ENCODE data around the gene POMC.
"Not testable (repeated sequence)": the region's sequence is repeated elsewhere in the genome, so short reads cannot be mapped to it uniquely, and the experiment has no call there.

Gene POMC

GRCh38 chr2:25176541-25177181 is 8.3 kb upstream of the POMC start:
- DNase-seq (ENCODE audit: low spot score), result no peak

DNA sequence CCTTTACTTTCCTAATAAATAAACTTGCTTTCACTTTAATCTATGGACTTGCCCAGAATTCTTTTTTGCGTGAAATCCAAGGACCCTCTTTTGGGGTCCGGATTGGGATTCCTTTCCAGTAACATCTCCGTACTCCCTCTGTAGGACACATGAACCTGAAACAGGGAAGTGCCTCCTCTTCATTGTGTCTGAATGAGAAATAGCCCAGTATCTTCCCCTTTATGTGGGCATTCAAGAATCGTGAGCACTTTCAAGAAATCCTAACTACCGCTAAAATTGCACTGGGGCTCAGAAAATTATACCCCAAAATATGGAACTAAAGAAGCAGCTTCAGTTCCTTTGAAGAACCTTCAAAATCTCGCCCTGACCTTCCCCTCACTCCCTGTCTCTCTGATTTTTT is 7.8 kb upstream of the POMC start:
- no peak for DNase-seq (ENCODE audit: low spot score)

DNA sequence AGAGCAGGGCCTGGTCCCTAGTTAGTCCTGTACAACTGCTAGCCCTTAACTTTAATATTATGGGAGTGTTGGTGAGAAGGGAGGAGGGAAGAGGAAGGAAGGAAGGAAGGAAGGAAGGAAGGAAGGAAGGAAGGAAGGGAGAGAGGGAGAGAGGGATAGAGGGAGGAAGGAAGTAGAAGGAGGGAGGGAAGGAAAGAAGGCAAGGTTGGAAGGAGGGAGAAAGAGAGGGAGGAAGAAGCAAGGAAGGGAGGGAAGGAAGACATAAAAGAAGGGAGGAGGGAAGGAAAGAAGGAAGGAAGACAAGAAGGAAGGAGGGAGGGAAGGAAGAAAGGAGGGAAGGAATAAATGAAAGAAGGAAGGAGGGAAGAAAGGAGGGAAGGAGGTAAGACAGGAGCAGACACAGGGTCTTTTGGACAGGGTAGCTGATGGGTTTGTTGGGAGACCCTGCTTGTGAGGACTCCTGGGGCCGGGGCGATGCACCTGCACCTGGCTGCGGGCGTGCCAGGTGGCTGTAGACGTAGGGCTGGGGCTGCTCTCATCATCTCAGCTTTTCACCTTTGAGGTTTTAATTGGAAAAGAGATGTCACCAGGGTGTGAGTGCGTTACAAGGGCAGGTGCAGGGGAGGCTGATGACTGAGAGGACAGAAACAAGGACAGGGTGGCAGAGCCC is 5.9 kb upstream of the POMC start:
- no peak for DNase-seq (ENCODE audit: low spot score)

- DNase-seq (ENCODE audit: low spot score), result no peak
These were observed 5.3 kb upstream of the POMC start for GRCh38 chr2:25173719-25174118.

- no peak for DNase-seq (ENCODE audit: low spot score)
These were observed 2.5 kb upstream of the POMC start for GRCh38 chr2:25170888-25171287.

DNA sequence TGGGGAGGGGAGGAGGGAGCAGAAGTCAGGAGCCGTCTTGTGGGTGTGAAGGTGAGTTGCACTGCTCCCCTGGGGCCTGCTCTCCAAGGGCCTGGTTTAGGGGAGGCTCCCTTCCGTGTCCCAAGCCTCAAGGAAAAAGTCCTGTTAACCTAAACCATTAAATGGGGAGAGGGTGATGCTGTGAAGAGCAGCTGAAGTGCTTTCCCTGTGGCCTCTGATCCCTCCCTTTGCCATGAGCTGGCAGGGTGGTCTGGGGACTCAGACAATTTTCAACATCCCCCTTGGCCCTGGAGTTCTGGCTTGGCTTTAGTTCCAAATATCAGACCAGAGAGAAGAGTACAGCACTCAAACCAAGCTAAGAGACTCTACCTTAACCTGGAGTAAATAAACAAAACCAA is 692 bp upstream of the POMC start:
- no peak for DNase-seq (ENCODE audit: low spot score)

GRCh38 chr2:25165992-25166875 is 2.1 kb downstream of the POMC start:
- DNase-seq (ENCODE audit: low spot score), result no peak

- DNase-seq (ENCODE audit: low spot score), result no peak
These were observed 3.8 kb downstream of the POMC start for GRCh38 chr2:25164561-25164960.

- not testable (repeated sequence) for DNase-seq (ENCODE audit: low spot score)
These were observed 6.3 kb downstream of the POMC start for GRCh38 chr2:25162061-25162460.

- peak; percentile 78 for DNase-seq (ENCODE audit: low spot score)
These were observed 7.2 kb downstream of the POMC start for GRCh38 chr2:25161055-25161781.

- DNase-seq (ENCODE audit: low spot score), result no peak
These were observed 8.0 kb downstream of the POMC start for GRCh38 chr2:25160376-25160775.

DNA sequence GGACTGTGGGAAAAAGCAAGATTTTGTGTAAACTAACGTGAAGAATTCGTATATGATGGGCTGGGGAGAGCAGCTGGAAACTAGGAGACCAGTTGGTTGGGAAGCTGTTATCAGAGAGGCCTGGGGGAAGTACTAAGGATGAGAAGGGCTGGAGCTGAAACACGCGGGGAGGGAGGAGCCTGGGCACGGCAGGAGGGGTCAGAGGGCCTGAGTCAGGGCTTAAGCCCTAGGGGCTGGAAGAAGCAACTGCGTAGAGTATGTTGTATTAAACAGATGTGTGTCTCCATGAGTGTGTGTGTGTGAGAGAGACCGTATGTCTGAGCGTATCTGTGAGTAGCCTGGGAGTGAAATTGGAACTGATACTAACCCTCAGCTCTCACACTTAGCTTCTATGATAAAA is 8.4 kb downstream of the POMC start:
- no peak for DNase-seq (ENCODE audit: low spot score)

GRCh38 chr2:25158096-25158852 is 10.1 kb downstream of the POMC start:
- no peak for DNase-seq (ENCODE audit: low spot score)

DNA sequence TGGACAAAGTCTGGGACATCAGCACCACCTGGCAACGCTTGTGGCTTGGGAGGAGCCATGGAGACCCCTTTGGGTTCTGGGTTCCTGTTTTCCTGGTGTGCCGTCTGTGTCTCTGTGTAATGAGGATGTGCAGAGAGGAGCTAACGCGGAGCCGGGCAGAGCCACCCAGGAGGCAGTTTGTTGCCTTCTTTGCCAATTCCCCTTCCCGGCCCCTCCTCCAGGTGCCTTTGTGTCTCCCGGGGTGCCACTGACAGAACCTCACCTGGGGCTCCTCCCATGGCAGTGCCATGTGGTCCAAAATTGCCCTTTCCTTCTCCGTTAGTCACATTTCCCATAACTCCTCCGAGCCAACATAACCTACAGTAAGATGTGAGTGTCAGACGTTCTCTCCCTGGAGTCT is 13.0 kb downstream of the POMC start:
- DNase-seq (ENCODE audit: low spot score), result no peak

- no peak for DNase-seq (ENCODE audit: low spot score)
These were observed 16.7 kb downstream of the POMC start for GRCh38 chr2:25151718-25152117.

DNA sequence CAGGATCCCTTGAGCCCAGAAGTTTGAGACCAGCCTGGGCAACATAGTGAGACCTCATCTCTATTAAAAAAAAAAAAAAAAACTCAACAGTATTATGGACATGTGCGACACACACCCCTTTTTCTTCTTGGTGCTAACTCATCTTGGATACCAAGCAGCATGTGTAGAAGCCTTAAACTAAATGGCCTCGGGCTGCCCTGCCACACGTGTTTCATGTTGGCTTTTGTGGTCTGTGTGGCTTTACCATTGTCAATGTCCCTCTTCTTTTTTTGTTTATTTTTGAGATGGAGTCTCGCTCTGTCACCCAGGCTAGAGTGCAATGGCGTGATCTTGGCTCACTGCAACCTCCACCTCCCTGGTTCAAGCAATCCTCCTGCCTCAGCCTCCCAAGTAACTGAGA is 17.4 kb downstream of the POMC start:
- DNase-seq (ENCODE audit: low spot score), result not testable (repeated sequence)

- no peak for DNase-seq (ENCODE audit: low spot score)
These were observed 18.7 kb downstream of the POMC start for GRCh38 chr2:25149646-25150045.

GRCh38 chr2:25146896-25147295 is 21.5 kb downstream of the POMC start:
- no peak for DNase-seq (ENCODE audit: low spot score)

- no peak for DNase-seq (ENCODE audit: low spot score)
These were observed 22.6 kb downstream of the POMC start for GRCh38 chr2:25145803-25146202.

GRCh38 chr2:25141120-25141519 is 27.3 kb downstream of the POMC start:
- DNase-seq (ENCODE audit: low spot score), result no peak

DNA sequence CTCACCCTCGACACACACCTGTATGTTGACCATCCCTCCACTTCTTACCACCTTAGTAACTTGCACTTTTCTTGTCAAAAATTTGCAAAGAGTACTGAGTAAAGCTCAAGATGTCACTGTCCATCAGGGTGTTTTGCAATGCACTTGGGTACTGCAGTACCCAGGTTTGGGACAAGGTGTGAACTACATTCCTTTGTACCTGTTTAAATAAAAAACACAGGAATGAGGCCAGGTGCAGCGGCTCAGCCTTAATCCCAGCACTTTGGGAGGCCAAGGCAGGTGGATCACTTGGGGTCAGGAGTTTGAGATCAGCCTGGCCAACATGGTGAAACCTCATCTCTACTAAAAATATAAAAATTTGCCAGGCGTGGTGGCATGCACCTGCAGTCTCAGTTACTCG is 27.8 kb downstream of the POMC start:
- not testable (repeated sequence) for DNase-seq (ENCODE audit: low spot score)

- no peak for DNase-seq (ENCODE audit: low spot score)
These were observed 35.7 kb downstream of the POMC start for GRCh38 chr2:25132693-25133092.
